OCI-LY1 (cell line): Measurements from ENCODE around the gene SBK3.
"Not testable (repeated sequence)": the region's sequence is repeated elsewhere in the genome, so short reads cannot be mapped to it uniquely, and the experiment has no call there.

Source experiments
- H2AFZ ChIP-seq: fragments of 200-600 bp; sonication (generic), shearing (Covaris generic); 2 replicates; pipeline ENCODE4 v1.6.0; 2014; ENCODE audit warnings: antibody characterized with exemption, mild to moderate bottlenecking, low read length
- H3F3A ChIP-seq: fragments of 200-600 bp; sonication (generic), shearing (Covaris generic); 2 replicates; pipeline ENCODE4 v1.6.0; 2014; ENCODE audit warnings: mild to moderate bottlenecking, antibody characterized with exemption, low read length, moderate library complexity; ENCODE audit not compliant: insufficient read depth
- H3K27ac ChIP-seq: fragments of 200-600 bp; sonication (generic); 2 replicates; pipeline ENCODE4 v1.5.1; 2014; ENCODE audit warnings: low read length, mixed run types, mild to moderate bottlenecking, low read depth; ENCODE audit not compliant: poor library complexity, severe bottlenecking
- H3K27me3 ChIP-seq: fragments of 200-600 bp; sonication (generic); 2 replicates; pipeline ENCODE4 v1.6.0; 2014; ENCODE audit warnings: antibody characterized with exemption, mild to moderate bottlenecking, low read length, moderate library complexity; ENCODE audit not compliant: insufficient read depth
- H3K36me3 ChIP-seq: fragments of 200-600 bp; sonication (generic); 2 replicates; pipeline ENCODE4 v1.6.1; 2014; ENCODE audit warnings: mild to moderate bottlenecking, antibody characterized with exemption, low read length, moderate library complexity, mixed read lengths; ENCODE audit not compliant: insufficient read depth
- H3K4me1 ChIP-seq: fragments of 200-600 bp; sonication (generic); 2 replicates; pipeline ENCODE4 v1.5.1; 2014; ENCODE audit warnings: mild to moderate bottlenecking, low read length, moderate library complexity; ENCODE audit not compliant: insufficient read depth, severe bottlenecking
- H3K4me2 ChIP-seq: fragments of 200-600 bp; sonication (generic), shearing (Covaris generic); 2 replicates; pipeline ENCODE4 v1.6.1; 2014; ENCODE audit warnings: low read length
- H3K4me3 ChIP-seq: fragments of 200-600 bp; sonication (generic); 2 replicates; pipeline ENCODE4 v1.5.1; 2014; ENCODE audit warnings: low read length, low read depth, mild to moderate bottlenecking, mixed read lengths; ENCODE audit not compliant: poor library complexity, severe bottlenecking
- H3K79me2 ChIP-seq: fragments of 200-600 bp; shearing (Covaris generic); 2 replicates; pipeline ENCODE4 v1.6.1; 2016; ENCODE audit warnings: mixed run types, low read length, mixed read lengths; ENCODE audit not compliant: insufficient read depth
- H3K9ac ChIP-seq: fragments of 200-600 bp; sonication (generic), shearing (Covaris generic); 2 replicates; pipeline ENCODE4 v1.6.1; 2014; ENCODE audit warnings: mild to moderate bottlenecking, low read length, mixed read lengths
- H3K9me2 ChIP-seq: fragments of 200-600 bp; sonication (generic), shearing (Covaris generic); 2 replicates; pipeline ENCODE4 v1.6.1; 2014; ENCODE audit warnings: low read depth, mild to moderate bottlenecking, low read length, mixed read lengths
- H3K9me3 ChIP-seq: fragments of 200-600 bp; shearing (Covaris generic); 2 replicates; pipeline ENCODE4 v1.6.1; 2014; ENCODE audit warnings: low read length, mixed read lengths
- H4K20me1 ChIP-seq: fragments of 200-600 bp; sonication (generic), shearing (Covaris generic); 2 replicates; pipeline ENCODE4 v1.6.0; 2016; ENCODE audit warnings: mild to moderate bottlenecking, low read length; ENCODE audit not compliant: insufficient read depth
- EZH2 ChIP-seq: fragments of 200-600 bp; sonication (generic), shearing (Covaris generic); IDR thresholded peaks from 2 replicates; pipeline ENCODE4 v1.8.0; 2017; ENCODE audit warnings: borderline replicate concordance, mixed run types, mild to moderate bottlenecking, antibody characterized with exemption, low read length, moderate library complexity, mixed read lengths
- TF ChIP-seq, protein P1 (sequence below): fragments of 200-600 bp; sonication (generic), shearing (Covaris generic); IDR thresholded peaks from 2 replicates; pipeline ENCODE4 v1.5.1; 2017; ENCODE audit warnings: mild to moderate bottlenecking, antibody characterized with exemption, low read length, moderate library complexity, mixed read lengths

The SBK3 gene

DNA sequence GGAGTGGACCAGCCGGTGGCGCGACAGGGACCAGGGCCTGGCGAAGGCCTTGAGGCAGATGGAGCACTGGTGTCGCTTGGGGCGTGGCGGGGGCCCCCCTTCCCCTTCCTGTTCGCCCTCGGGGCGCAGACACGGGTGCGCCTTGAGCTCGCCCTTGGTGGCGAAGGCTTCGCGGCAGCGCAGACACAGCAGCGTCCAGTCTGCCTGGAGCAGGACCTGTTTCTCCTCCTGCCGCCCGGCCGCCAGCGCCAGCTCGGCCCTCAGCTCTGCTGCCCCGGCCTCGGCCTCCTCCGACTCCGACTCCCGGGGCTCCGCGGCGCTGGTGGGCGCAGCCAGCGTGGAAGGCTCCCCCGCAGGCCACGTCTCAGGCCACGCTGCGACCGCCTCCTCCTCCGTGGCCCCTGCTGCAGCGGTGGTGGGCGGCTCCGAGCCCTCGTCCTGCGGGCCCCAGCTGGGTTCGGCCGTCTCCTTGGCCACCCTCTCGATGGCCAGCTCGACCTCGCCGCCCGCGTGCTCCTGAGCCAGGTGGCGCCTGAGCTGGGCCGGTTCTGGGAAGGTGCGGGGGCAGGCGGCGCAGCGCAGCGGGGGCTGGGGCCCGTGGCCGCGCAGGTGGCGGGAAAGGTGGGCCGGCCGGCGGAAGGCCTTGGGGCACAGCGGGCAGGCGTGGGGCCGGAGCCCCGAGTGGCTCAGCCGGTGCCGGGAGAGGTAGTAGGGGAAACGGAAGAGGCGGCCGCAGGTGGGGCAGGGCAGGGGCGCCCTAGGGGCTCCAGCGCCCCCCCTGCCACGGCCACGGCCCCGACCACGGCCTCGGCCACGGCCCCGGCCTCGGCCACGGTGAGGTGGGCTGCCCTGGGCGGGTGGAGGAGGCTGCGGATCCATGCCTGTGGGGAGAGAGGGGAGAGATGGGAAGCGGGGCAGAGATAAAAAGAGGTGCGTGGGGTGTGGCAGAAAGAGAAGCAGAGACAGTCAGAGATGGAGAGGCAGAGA lies 33.7 kb upstream of the SBK3 start:
- Histone ChIP-seq H3K27me3 (no peaks in the 10 kb centered on the region), H3K79me2 (no peaks in the 10 kb centered on the region), H2AFZ (no peak overlapping the region), H3K9me2 (no peaks in the 10 kb centered on the region), H3K4me2 (peak overlapping the region; percentile 86), H3F3A (no peaks in the 10 kb centered on the region), H3K4me3 (peak overlapping the region; percentile 73), H3K36me3 (peaks cover 11% of the 10 kb centered on the region), H4K20me1 (no peaks in the 10 kb centered on the region), H3K9me3 (no peaks in the 10 kb centered on the region), H3K4me1 (peaks cover 15% of the 10 kb centered on the region), H3K9ac (peak overlapping the region; percentile 78; the same call in 1 of the 2 replicates), H3K27ac (peak overlapping the region; percentile 29)
- TF ChIP-seq, protein P1, sequence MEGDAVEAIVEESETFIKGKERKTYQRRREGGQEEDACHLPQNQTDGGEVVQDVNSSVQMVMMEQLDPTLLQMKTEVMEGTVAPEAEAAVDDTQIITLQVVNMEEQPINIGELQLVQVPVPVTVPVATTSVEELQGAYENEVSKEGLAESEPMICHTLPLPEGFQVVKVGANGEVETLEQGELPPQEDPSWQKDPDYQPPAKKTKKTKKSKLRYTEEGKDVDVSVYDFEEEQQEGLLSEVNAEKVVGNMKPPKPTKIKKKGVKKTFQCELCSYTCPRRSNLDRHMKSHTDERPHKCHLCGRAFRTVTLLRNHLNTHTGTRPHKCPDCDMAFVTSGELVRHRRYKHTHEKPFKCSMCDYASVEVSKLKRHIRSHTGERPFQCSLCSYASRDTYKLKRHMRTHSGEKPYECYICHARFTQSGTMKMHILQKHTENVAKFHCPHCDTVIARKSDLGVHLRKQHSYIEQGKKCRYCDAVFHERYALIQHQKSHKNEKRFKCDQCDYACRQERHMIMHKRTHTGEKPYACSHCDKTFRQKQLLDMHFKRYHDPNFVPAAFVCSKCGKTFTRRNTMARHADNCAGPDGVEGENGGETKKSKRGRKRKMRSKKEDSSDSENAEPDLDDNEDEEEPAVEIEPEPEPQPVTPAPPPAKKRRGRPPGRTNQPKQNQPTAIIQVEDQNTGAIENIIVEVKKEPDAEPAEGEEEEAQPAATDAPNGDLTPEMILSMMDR: no peak
- TF ChIP-seq EZH2: no peak

DNA sequence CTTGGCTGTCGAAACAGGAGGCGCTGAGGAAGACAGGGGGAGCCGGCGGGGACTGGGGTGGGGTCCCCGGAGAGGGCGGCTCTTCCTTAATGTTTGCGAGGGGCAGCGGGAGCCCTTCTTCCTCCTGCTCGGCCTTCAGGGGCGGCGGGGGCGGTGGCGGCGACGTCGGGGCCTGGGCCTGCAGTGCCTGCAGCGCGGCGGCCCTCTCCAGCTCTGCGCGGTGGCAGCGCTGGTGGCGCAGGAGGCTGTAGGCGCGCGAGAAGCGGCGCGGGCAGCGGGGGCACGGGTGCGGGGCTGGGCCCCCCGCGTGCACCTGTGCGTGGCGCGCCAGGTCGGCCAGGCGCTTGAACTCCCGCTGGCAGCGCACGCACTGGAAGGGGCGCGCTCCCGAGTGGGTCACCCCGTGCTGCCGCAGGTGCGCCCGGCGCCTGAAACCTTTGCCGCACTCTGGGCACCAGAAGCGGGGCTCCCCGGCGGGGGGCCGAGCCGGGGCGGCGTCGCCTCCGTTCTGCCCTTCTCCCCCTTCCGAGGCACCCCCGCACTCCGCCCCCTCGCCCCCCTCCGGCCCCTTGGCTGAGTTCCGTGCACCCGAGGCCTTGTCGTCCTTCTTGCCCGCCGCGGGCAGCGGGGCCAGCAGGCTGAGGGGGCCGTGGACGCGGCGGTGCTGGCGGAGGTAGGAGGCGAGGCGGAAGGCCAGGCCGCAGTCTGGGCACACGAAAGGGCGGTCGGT lies 32.9 kb upstream of the SBK3 start:
- Histone ChIP-seq H3K27ac (no peak overlapping the region), H3K4me1 (peaks cover 15% of the 10 kb centered on the region), H3K4me3 (no peak overlapping the region), H3K27me3 (no peaks in the 10 kb centered on the region), H3F3A (no peaks in the 10 kb centered on the region), H3K4me2 (no peak overlapping the region), H2AFZ (no peak overlapping the region), H3K36me3 (peaks cover 11% of the 10 kb centered on the region), H4K20me1 (no peaks in the 10 kb centered on the region), H3K9me3 (no peaks in the 10 kb centered on the region), H3K79me2 (no peaks in the 10 kb centered on the region), H3K9me2 (no peaks in the 10 kb centered on the region), H3K9ac (no peak overlapping the region)
- TF ChIP-seq EZH2: no peak
- TF ChIP-seq, protein P1: no peak

DNA sequence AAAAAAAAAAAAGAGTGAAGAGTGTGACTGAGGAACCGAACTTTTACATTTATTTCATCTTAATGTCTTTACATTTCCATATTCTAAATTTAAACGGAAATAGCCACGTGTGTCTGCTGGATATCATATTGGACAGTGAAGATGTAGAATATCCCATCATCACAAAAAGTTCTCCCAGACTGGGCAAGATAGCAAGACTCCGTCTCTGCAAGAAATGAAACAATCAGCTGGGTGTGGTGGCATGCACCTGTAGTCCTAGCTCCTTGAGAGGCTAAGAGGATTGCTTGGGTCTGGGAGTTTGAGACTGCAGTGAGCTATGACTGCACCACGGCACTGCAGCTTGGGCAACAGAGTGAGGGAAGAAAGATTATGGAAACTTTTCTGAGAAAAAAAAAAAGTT lies 31.4 kb upstream of the SBK3 start:
- Histone ChIP-seq H3K9me2 (no peaks in the 10 kb centered on the region), H3K36me3 (peaks cover 11% of the 10 kb centered on the region), H2AFZ (no peak overlapping the region), H3K27me3 (no peaks in the 10 kb centered on the region), H3F3A (no peaks in the 10 kb centered on the region), H4K20me1 (no peaks in the 10 kb centered on the region), H3K9me3 (no peaks in the 10 kb centered on the region), H3K4me3 (no peak overlapping the region), H3K9ac (no peak overlapping the region), H3K79me2 (no peaks in the 10 kb centered on the region), H3K27ac (no peak overlapping the region), H3K4me1 (peaks cover 15% of the 10 kb centered on the region), H3K4me2 (no peak overlapping the region)
- TF ChIP-seq, protein P1: no peak
- no peak for TF ChIP-seq EZH2

DNA sequence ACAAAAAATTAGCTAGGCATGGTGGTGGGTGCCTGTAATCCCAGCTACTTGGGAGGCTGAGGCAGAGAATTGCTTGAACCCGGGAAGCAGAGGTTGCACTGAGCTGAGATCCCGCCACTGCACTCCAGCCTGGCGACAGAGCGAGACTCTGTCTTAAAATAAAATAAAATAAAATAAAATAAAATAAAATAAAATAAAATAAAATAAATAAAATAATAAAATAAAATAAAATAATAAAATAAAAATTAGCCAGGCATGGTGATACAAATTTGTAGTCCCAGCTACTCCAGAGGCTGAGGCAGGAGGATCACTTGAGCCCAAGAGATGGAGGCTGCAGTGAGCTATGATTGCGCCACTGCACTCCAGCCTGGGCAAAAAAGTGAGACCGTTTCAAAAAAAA lies 28.6 kb upstream of the SBK3 start:
- not testable (repeated sequence) for H3K4me1 ChIP-seq, H3K9me3 ChIP-seq, H3K79me2 ChIP-seq, H3F3A ChIP-seq, H3K27me3 ChIP-seq, H3K9ac ChIP-seq, H3K9me2 ChIP-seq, H3K4me2 ChIP-seq, H2AFZ ChIP-seq, H3K4me3 ChIP-seq, H4K20me1 ChIP-seq, H3K27ac ChIP-seq
- peaks cover 11% of the 10 kb centered on the region for H3K36me3 ChIP-seq

DNA sequence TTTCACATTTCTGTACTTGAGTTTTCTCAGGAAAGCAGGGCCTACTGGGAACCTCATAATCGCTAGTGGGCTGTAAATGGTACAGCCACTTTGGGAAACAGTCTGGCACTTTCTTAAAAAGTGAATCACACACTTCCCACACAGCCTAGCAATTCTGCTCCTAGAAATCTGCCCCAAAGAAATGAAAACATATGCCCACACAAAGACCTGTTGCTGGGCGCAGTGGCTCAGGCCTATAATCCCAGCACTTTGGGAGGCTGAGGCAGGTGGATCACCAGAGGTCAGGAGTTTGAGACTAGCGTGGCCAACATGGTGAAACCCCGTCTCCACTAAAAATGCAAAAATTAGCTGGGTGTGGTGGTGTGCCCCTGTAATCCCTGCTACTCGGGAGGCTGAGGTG lies 24.1 kb upstream of the SBK3 start:
- H4K20me1 ChIP-seq, H3K27me3 ChIP-seq, H3K36me3 ChIP-seq, H3K4me3 ChIP-seq, H3K79me2 ChIP-seq, H3K27ac ChIP-seq, H3K4me2 ChIP-seq, H3K9me3 ChIP-seq, H3F3A ChIP-seq, H3K9ac ChIP-seq, H3K4me1 ChIP-seq, H3K9me2 ChIP-seq, H2AFZ ChIP-seq: not testable (repeated sequence)
